Measurements from ENCODE around the gene TRPC1.

Gene TRPC1

GRCh38 chr3:142818651-142819050, 94.8 kb downstream of the TRPC1 start:
- H3K36me3 ChIP-seq (ENCODE audit: insufficient read depth, low read length), result no peaks in the 10 kb centered on the region
- TF ChIP-seq EZH2 (IDR thresholded peaks at IDR 0.05) (no peak), FOXP2 (optimal IDR thresholded peaks at IDR 0.05; ENCODE audit: control extremely low read depth, extremely low read length, insufficient read depth) (no peak), POLR2AphosphoS5 (IDR thresholded peaks at IDR 0.05; ENCODE audit: borderline replicate concordance, low read depth, low read length) (no peak)
- no peak overlapping the region for H3K4me3 ChIP-seq
- no peak overlapping the region for H3K9ac ChIP-seq (ENCODE audit: insufficient read length)
- no peak overlapping the region for H3K27ac ChIP-seq
- H3K9me3 ChIP-seq (ENCODE audit: low read depth, low read length), result no peaks in the 10 kb centered on the region
- no peak for DNase-seq (ENCODE audit: low read depth, low spot score)

GRCh38 chr3:142819179-142819578, 95.3 kb downstream of the TRPC1 start:
- no peak for TF ChIP-seq EZH2 (IDR thresholded peaks at IDR 0.05)
- TF ChIP-seq FOXP2 (optimal IDR thresholded peaks at IDR 0.05; ENCODE audit: control extremely low read depth, extremely low read length, insufficient read depth), result no peak
- no peak for TF ChIP-seq POLR2AphosphoS5 (IDR thresholded peaks at IDR 0.05; ENCODE audit: borderline replicate concordance, low read depth, low read length)
- H3K27ac ChIP-seq, result no peak overlapping the region
- no peaks in the 10 kb centered on the region for H3K9me3 ChIP-seq (ENCODE audit: low read depth, low read length)
- H3K4me3 ChIP-seq, result no peak overlapping the region
- no peak overlapping the region for H3K9ac ChIP-seq (ENCODE audit: insufficient read length)
- DNase-seq (ENCODE audit: low read depth, low spot score), result no peak
- no peaks in the 10 kb centered on the region for H3K36me3 ChIP-seq (ENCODE audit: insufficient read depth, low read length)

GRCh38 chr3:142828703-142829305, 105.0 kb downstream of the TRPC1 start:
- Histone ChIP-seq H3K4me3 (no peak overlapping the region), H3K9me3 (ENCODE audit: low read depth, low read length) (no peaks in the 10 kb centered on the region), H3K27ac (no peak overlapping the region), H3K9ac (ENCODE audit: insufficient read length) (no peak overlapping the region), H3K36me3 (ENCODE audit: insufficient read depth, low read length) (no peaks in the 10 kb centered on the region)
- TF ChIP-seq FOXP2 (optimal IDR thresholded peaks at IDR 0.05; ENCODE audit: control extremely low read depth, extremely low read length, insufficient read depth), result no peak
- no peak for TF ChIP-seq EZH2 (IDR thresholded peaks at IDR 0.05)
- TF ChIP-seq POLR2AphosphoS5 (IDR thresholded peaks at IDR 0.05; ENCODE audit: borderline replicate concordance, low read depth, low read length), result no peak
- peak; percentile 48 for DNase-seq (ENCODE audit: low read depth, low spot score)

GRCh38 chr3:142837526-142837925, 113.7 kb downstream of the TRPC1 start:
- H3K36me3 ChIP-seq (ENCODE audit: insufficient read depth, low read length), result no peaks in the 10 kb centered on the region
- DNase-seq (ENCODE audit: low read depth, low spot score), result no peak
- no peak overlapping the region for H3K9ac ChIP-seq (ENCODE audit: insufficient read length)
- H3K27ac ChIP-seq, result no peak overlapping the region
- TF ChIP-seq POLR2AphosphoS5 (IDR thresholded peaks at IDR 0.05; ENCODE audit: borderline replicate concordance, low read depth, low read length) (no peak), FOXP2 (optimal IDR thresholded peaks at IDR 0.05; ENCODE audit: control extremely low read depth, extremely low read length, insufficient read depth) (no peak), EZH2 (IDR thresholded peaks at IDR 0.05) (no peak)
- H3K9me3 ChIP-seq (ENCODE audit: low read depth, low read length), result no peaks in the 10 kb centered on the region
- no peak overlapping the region for H3K4me3 ChIP-seq

GRCh38 chr3:142839831-142840230, 116.0 kb downstream of the TRPC1 start:
- Histone ChIP-seq H3K36me3 (ENCODE audit: insufficient read depth, low read length) (no peaks in the 10 kb centered on the region), H3K27ac (no peak overlapping the region), H3K4me3 (no peak overlapping the region), H3K9ac (ENCODE audit: insufficient read length) (no peak overlapping the region), H3K9me3 (ENCODE audit: low read depth, low read length) (no peaks in the 10 kb centered on the region)
- no peak for TF ChIP-seq EZH2 (IDR thresholded peaks at IDR 0.05)
- TF ChIP-seq POLR2AphosphoS5 (IDR thresholded peaks at IDR 0.05; ENCODE audit: borderline replicate concordance, low read depth, low read length), result no peak
- TF ChIP-seq FOXP2 (optimal IDR thresholded peaks at IDR 0.05; ENCODE audit: control extremely low read depth, extremely low read length, insufficient read depth), result no peak
- DNase-seq (ENCODE audit: low read depth, low spot score), result no peak

- no peaks in the 10 kb centered on the region for H3K9me3 ChIP-seq (ENCODE audit: low read depth, low read length)
- H3K4me3 ChIP-seq, result no peak overlapping the region
- H3K9ac ChIP-seq (ENCODE audit: insufficient read length), result no peak overlapping the region
- no peak for TF ChIP-seq EZH2 (IDR thresholded peaks at IDR 0.05)
- TF ChIP-seq POLR2AphosphoS5 (IDR thresholded peaks at IDR 0.05; ENCODE audit: borderline replicate concordance, low read depth, low read length), result no peak
- TF ChIP-seq FOXP2 (optimal IDR thresholded peaks at IDR 0.05; ENCODE audit: control extremely low read depth, extremely low read length, insufficient read depth), result no peak
- no peak overlapping the region for H3K27ac ChIP-seq
- no peaks in the 10 kb centered on the region for H3K36me3 ChIP-seq (ENCODE audit: insufficient read depth, low read length)
- DNase-seq (ENCODE audit: low read depth, low spot score), result no peak
Observed at GRCh38 chr3:142844339-142844977, 120.6 kb downstream of the TRPC1 start.

- Histone ChIP-seq H3K4me3 (no peak overlapping the region), H3K9ac (ENCODE audit: insufficient read length) (no peak overlapping the region), H3K9me3 (ENCODE audit: low read depth, low read length) (no peaks in the 10 kb centered on the region), H3K27ac (no peak overlapping the region), H3K36me3 (ENCODE audit: insufficient read depth, low read length) (no peaks in the 10 kb centered on the region)
- TF ChIP-seq FOXP2 (optimal IDR thresholded peaks at IDR 0.05; ENCODE audit: control extremely low read depth, extremely low read length, insufficient read depth) (no peak), POLR2AphosphoS5 (IDR thresholded peaks at IDR 0.05; ENCODE audit: borderline replicate concordance, low read depth, low read length) (no peak), EZH2 (IDR thresholded peaks at IDR 0.05) (no peak)
- DNase-seq (ENCODE audit: low read depth, low spot score), result no peak
Observed at GRCh38 chr3:142846779-142847577, 123.1 kb downstream of the TRPC1 start.

GRCh38 chr3:142849148-142849547, 125.3 kb downstream of the TRPC1 start:
- DNase-seq (ENCODE audit: low read depth, low spot score), result no peak
- Histone ChIP-seq H3K4me3 (no peak overlapping the region), H3K9ac (ENCODE audit: insufficient read length) (no peak overlapping the region), H3K27ac (no peak overlapping the region), H3K36me3 (ENCODE audit: insufficient read depth, low read length) (no peaks in the 10 kb centered on the region), H3K9me3 (ENCODE audit: low read depth, low read length) (no peaks in the 10 kb centered on the region)
- TF ChIP-seq EZH2 (IDR thresholded peaks at IDR 0.05), result no peak
